HepG2 (cell line): ENCODE data around the gene LRRC3C. TPM values are rescaled to one million over a fixed set of nuclear protein-coding genes. Genes with fewer than 3 reads are reported as not detected.

Experiments
- ATAC-seq: fragments of 200-7000 bp; cut with Tn5 transposase; 3 replicates; pipeline ENCODE4 v1.9.1; 2020; ENCODE audit warnings: mild to moderate bottlenecking, moderate library complexity
- BruUV-seq: library from RNA; stranded (reverse); fragments of 400-500 nt; replicated peaks from 2 replicates; lab custom pipeline; 2021; lab: Mats Ljungman, UMichigan
- CTCF ChIA-PET: fragments of 300-600 bp; formaldehyde crosslinking; extraction: SDS; loops from one replicate; lab custom pipeline; 2021; ENCODE audit warnings: low total read pairs, inconsistent platforms, low intra/inter-chr PET ratio; lab: Yijun Ruan, JAX
- POLR2A ChIA-PET: fragments of 350-600 bp; sonication (Branson Sonifier 250); formaldehyde crosslinking; loops from one replicate; lab custom pipeline; 2020; ENCODE audit warnings: antibody characterized with exemption, inconsistent platforms; lab: Yijun Ruan, JAX
- DNase-seq: peaks from one replicate; pipeline ENCODE4 v3.0.0-alpha.2; 2015; ENCODE audit warnings: low spot score
- FAIRE-seq: peaks from 3 replicates; lab custom pipeline; 2011; peaks lifted over from hg19 to GRCh38; lab: Jason Lieb, UNC
- H2AFZ ChIP-seq: one replicate; pipeline ENCODE4 v1.6.1; 2011; ENCODE audit warnings: low read length, inconsistent platforms
- H3K27ac ChIP-seq: fragments of 300-600 bp; 3 replicates; pipeline ENCODE4 v1.8.0; 2011; ENCODE audit warnings: mixed run types, mild to moderate bottlenecking, mixed read lengths, low read length, inconsistent platforms; ENCODE audit not compliant: insufficient read depth; ENCODE audit errors: extremely low read length
- H3K27me3 ChIP-seq, 2 experiments: fragments of 200-600 bp in 1 of 2; 2 replicates in 1 of 2; 3 replicates in 1 of 2; pipeline versions ENCODE4 v1.6.0 to v1.8.0; 2011; ENCODE audit warnings: low read length in 2 of 2, mild to moderate bottlenecking in 2 of 2, moderate library complexity in 2 of 2, inconsistent platforms in 1 of 2; ENCODE audit not compliant: insufficient read depth in 2 of 2, control insufficient read depth in 1 of 2
- H3K36me3 ChIP-seq, 2 experiments: fragments of 200-600 bp in 1 of 2; replicated peaks in 1 of 2; 2 replicates in 1 of 2; 3 replicates in 1 of 2; pipeline versions ENCODE4 v1.5.1 to v1.8.0; 2011; ENCODE audit warnings: low read length in 2 of 2, inconsistent platforms in 1 of 2; ENCODE audit not compliant: insufficient read depth in 2 of 2, control insufficient read depth in 1 of 2
- H3K4me1 ChIP-seq: 2 replicates; pipeline ENCODE4 v1.5.1; 2012; ENCODE audit warnings: low read length, inconsistent platforms; ENCODE audit not compliant: insufficient read depth
- H3K4me2 ChIP-seq: 2 replicates; pipeline ENCODE4 v1.6.0; 2011; ENCODE audit warnings: low read depth, low read length, inconsistent platforms
- H3K4me3 ChIP-seq, 3 experiments: fragments of 200-600 bp in 1 of 3; sonication (generic), shearing (Covaris generic) in 1 of 3; replicated peaks in 1 of 3; 2 replicates each; pipeline ENCODE4 v1.5.1; 2011 to 2016; ENCODE audit warnings: low read length in 3 of 3, inconsistent platforms in 2 of 3, low read depth in 2 of 3, mild to moderate bottlenecking in 2 of 3, control low read depth in 1 of 3, mixed read lengths in 1 of 3; ENCODE audit not compliant: insufficient read depth in 1 of 3
- H3K79me2 ChIP-seq: one replicate; pipeline ENCODE4 v1.6.1; 2011; ENCODE audit warnings: low read length, inconsistent platforms; ENCODE audit not compliant: insufficient read depth
- H3K9ac ChIP-seq: 2 replicates; pipeline ENCODE4 v1.6.0; 2011; ENCODE audit warnings: mild to moderate bottlenecking, low read depth, low read length, inconsistent platforms; ENCODE audit not compliant: insufficient read depth
- H3K9me3 ChIP-seq: 2 replicates; pipeline ENCODE4 v1.5.1; 2012; ENCODE audit warnings: mild to moderate bottlenecking, low read length
- H4K20me1 ChIP-seq: 2 replicates; pipeline ENCODE4 v1.6.0; 2011; ENCODE audit warnings: inconsistent platforms, mild to moderate bottlenecking, low read length, moderate library complexity; ENCODE audit not compliant: insufficient read depth
- AKNA ChIP-seq: sonication (generic); formaldehyde crosslinking; IDR thresholded peaks from 2 replicates; pipeline ENCODE4 v1.4.0; 2020; ENCODE audit warnings: missing genetic modification reagents, borderline replicate concordance
- ATAD3A ChIP-seq: sonication (generic); formaldehyde crosslinking; IDR thresholded peaks from 2 replicates; pipeline ENCODE4 v1.4.0; 2020; ENCODE audit warnings: missing genetic modification reagents
- CTCF ChIP-seq: sonication (generic); formaldehyde crosslinking; IDR thresholded peaks from 2 replicates; pipeline ENCODE4 v1.5.0; 2020; ENCODE audit warnings: mild to moderate bottlenecking, missing genetic modification reagents, moderate library complexity
- FOXA1 ChIP-seq, 2 experiments: fragments of 450-650 bp in 1 of 2; sonication (generic) in 1 of 2; formaldehyde crosslinking in 1 of 2; IDR thresholded peaks; 2 replicates each; pipeline versions ENCODE4 v1.4.0 to v1.6.1; 2016 to 2020; ENCODE audit warnings: missing genetic modification reagents in 1 of 2
- FOXK2 ChIP-seq: fragments of 450-650 bp; IDR thresholded peaks from 2 replicates; pipeline ENCODE4 v1.6.1; 2016
- ISX ChIP-seq: sonication (generic); formaldehyde crosslinking; conservative IDR thresholded peaks from 2 replicates; pipeline ENCODE4 v1.5.0; 2020; ENCODE audit warnings: missing genetic modification reagents
- MAF1 ChIP-seq: sonication (generic); formaldehyde crosslinking; IDR thresholded peaks from 2 replicates; pipeline ENCODE4 v1.5.0; 2020; ENCODE audit warnings: missing genetic modification reagents, borderline replicate concordance
- NCOA5 ChIP-seq: sonication (generic); formaldehyde crosslinking; IDR thresholded peaks from 2 replicates; pipeline ENCODE4 v1.4.0; 2020; ENCODE audit warnings: missing genetic modification reagents
- POLR2G ChIP-seq: fragments of 200-400 bp; formaldehyde crosslinking; IDR thresholded peaks from 2 replicates; pipeline ENCODE4 v1.6.1; 2018; ENCODE audit warnings: mild to moderate bottlenecking, low read depth, low read length, moderate library complexity
- U2AF2 ChIP-seq: fragments of 200-400 bp; formaldehyde crosslinking; IDR thresholded peaks from 2 replicates; pipeline ENCODE4 v1.6.1; 2017; ENCODE audit warnings: low read depth, mild to moderate bottlenecking, low read length
- ZC3H13 ChIP-seq: sonication (generic); formaldehyde crosslinking; IDR thresholded peaks from 2 replicates; pipeline ENCODE4 v1.8.1; 2023; ENCODE audit warnings: mild to moderate bottlenecking, missing genetic modification reagents, moderate library complexity
- ZNF160 ChIP-seq: sonication (generic); formaldehyde crosslinking; IDR thresholded peaks from 2 replicates; pipeline ENCODE4 v1.8.0; 2022; ENCODE audit warnings: mild to moderate bottlenecking, inconsistent platforms, missing genetic modification reagents
- ZNF326 ChIP-seq: sonication (generic); formaldehyde crosslinking; IDR thresholded peaks from 2 replicates; pipeline ENCODE4 v1.4.0; 2020; ENCODE audit warnings: missing genetic modification reagents, borderline replicate concordance
- ZNF441 ChIP-seq: sonication (generic); formaldehyde crosslinking; IDR thresholded peaks from 2 replicates; pipeline ENCODE4 v1.7.0; 2021; ENCODE audit warnings: missing genetic modification reagents, borderline replicate concordance
- ZNF446 ChIP-seq: sonication (generic); formaldehyde crosslinking; IDR thresholded peaks from 2 replicates; pipeline ENCODE4 v1.5.0; 2020; ENCODE audit warnings: mild to moderate bottlenecking, missing genetic modification reagents
- WGBS: methylation state at CpG from one replicate; pipeline ENCODE4 v1.1.6; 2017; ENCODE audit warnings: low lambda C conversion rate; 5-methylcytosine and 5-hydroxymethylcytosine counted together
- in situ Hi-C: cut with HindIII; loops from 2 replicates; pipeline ENCODE4 v1.10.0; 2017; ENCODE audit warnings: low pct_unique_long_range_greater_than_20kb; ENCODE audit not compliant: extremely low pct_ligation_motif_present
- intact Hi-C: fragments of 100-400 bp; cut with micrococcal nuclease; formaldehyde crosslinking; loops from one replicate; pipeline ENCODE4 v1.10.0; 2022; ENCODE audit not compliant: unreplicated experiment
- polyA plus RNA-seq, 8 experiments: library from polyadenylated mRNA; depleted of rRNA in 3 of 8; stranded (reverse) in 7 of 8; unstranded in 1 of 8; fragments of >200 nt; fragmentation: Illumina TruSeq in 4 of 8; extraction: Trizol in 4 of 8; gene quantifications; 2 replicates each; pipeline versions ENCODE4 v1.2.1 to v1.2.3, GENCODE V29; 2011 to 2016; ENCODE audit warnings: low read depth in 4 of 8, missing spikeins in 1 of 8, mixed read lengths in 1 of 8; ENCODE audit not compliant: insufficient read depth in 1 of 8
- total RNA-seq, 5 experiments: library from RNA; depleted of rRNA; stranded (reverse); fragments of >200 nt; fragmentation: Illumina TruSeq; extraction: Trizol; gene quantifications; 2 replicates each; pipeline ENCODE4 v1.2.3, GENCODE V29; 2016; ENCODE audit warnings: low read depth in 1 of 5
- TF ChIP-seq, protein P1 (sequence below): sonication (generic); formaldehyde crosslinking; IDR thresholded peaks from 2 replicates; pipeline ENCODE4 v1.9.0; 2022; ENCODE audit warnings: low read depth, missing genetic modification reagents

Gene LRRC3C
- total and polyA plus RNA-seq, 2 of the 13 experiments (the other 11 are each of a cell fraction or from before 2014, with no cell fraction given): 0.17 TPM; not detected in 1

- no peaks in the 10 kb centered on the region for H3K79me2 ChIP-seq
- TF ChIP-seq AKNA (CRISPR knock-in tag): no peak
- no peak for TF ChIP-seq ATAD3A (CRISPR knock-in tag)
- no peak for TF ChIP-seq NCOA5 (CRISPR knock-in tag)
- no peak for TF ChIP-seq ZNF446 (CRISPR knock-in tag)
- TF ChIP-seq FOXA1 (IDR thresholded peaks at IDR 0.05): no peak
- no peak for TF ChIP-seq FOXA1 (CRISPR knock-in tag; IDR thresholded peaks at IDR 0.05)
- no peak for TF ChIP-seq ZNF160
- TF ChIP-seq ISX (CRISPR knock-in tag): no peak
- no peak for TF ChIP-seq U2AF2
- no peak for TF ChIP-seq ZNF441 (CRISPR knock-in tag)
- no peak for TF ChIP-seq ZNF326 (CRISPR knock-in tag)
- TF ChIP-seq FOXK2: no peak
- TF ChIP-seq CTCF: no peak
- TF ChIP-seq POLR2G: no peak
- TF ChIP-seq, protein P1, sequence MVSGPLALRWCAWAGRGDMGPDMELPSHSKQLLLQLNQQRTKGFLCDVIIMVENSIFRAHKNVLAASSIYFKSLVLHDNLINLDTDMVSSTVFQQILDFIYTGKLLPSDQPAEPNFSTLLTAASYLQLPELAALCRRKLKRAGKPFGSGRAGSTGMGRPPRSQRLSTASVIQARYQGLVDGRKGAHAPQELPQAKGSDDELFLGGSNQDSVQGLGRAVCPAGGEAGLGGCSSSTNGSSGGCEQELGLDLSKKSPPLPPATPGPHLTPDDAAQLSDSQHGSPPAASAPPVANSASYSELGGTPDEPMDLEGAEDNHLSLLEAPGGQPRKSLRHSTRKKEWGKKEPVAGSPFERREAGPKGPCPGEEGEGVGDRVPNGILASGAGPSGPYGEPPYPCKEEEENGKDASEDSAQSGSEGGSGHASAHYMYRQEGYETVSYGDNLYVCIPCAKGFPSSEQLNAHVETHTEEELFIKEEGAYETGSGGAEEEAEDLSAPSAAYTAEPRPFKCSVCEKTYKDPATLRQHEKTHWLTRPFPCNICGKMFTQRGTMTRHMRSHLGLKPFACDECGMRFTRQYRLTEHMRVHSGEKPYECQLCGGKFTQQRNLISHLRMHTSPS: no peak
- no peak for TF ChIP-seq MAF1
- no peak for TF ChIP-seq ZC3H13
- POLR2A ChIA-PET: interaction anchor here (1.1 to 2.6 kb wide), 2 partner anchors 11 kb away, joined by 3 to 12 read pairs; no protein-coding TSS in a partner anchor
- FAIRE-seq (peak; percentile 26), ATAC-seq (no peak), DNase-seq (no peak)
- H3K27ac ChIP-seq: peak overlapping the region; percentile 0
- H3K4me2 ChIP-seq: no peak overlapping the region
- no peaks in the 10 kb centered on the region for H3K9me3 ChIP-seq
- H3K27me3 ChIP-seq: no peaks in the 10 kb centered on the region
- no TSS peak for BruUV-seq
- intact Hi-C loops (no loop called here), in situ Hi-C loops (no loop called here)
- no peak overlapping the region for H3K9ac ChIP-seq
- peaks cover 68% of the 10 kb centered on the region for H3K4me1 ChIP-seq
- CTCF ChIA-PET: no interaction called here
- 92% methylated on average over 4 of the region's 4 CpGs for WGBS
- no peak overlapping the region for H2AFZ ChIP-seq
- H3K4me3 ChIP-seq: no peak overlapping the region
- peaks cover 3% of the 10 kb centered on the region; the same call in 1 of the 2 replicates for H4K20me1 ChIP-seq
- peaks cover 0 to 3% of the 10 kb centered on the region in 2 experiments; a peak in 3 of 5 replicates for H3K36me3 ChIP-seq
These were observed 12.0 kb upstream of the LRRC3C start for GRCh38 chr17:39915559-39915958.
